ENCODE data around the gene MYO3A. TPM values are rescaled to one million over a fixed set of nuclear protein-coding genes. Genes with fewer than 3 reads are reported as not detected.

MYO3A gene
- not detected for total RNA-seq

DNA sequence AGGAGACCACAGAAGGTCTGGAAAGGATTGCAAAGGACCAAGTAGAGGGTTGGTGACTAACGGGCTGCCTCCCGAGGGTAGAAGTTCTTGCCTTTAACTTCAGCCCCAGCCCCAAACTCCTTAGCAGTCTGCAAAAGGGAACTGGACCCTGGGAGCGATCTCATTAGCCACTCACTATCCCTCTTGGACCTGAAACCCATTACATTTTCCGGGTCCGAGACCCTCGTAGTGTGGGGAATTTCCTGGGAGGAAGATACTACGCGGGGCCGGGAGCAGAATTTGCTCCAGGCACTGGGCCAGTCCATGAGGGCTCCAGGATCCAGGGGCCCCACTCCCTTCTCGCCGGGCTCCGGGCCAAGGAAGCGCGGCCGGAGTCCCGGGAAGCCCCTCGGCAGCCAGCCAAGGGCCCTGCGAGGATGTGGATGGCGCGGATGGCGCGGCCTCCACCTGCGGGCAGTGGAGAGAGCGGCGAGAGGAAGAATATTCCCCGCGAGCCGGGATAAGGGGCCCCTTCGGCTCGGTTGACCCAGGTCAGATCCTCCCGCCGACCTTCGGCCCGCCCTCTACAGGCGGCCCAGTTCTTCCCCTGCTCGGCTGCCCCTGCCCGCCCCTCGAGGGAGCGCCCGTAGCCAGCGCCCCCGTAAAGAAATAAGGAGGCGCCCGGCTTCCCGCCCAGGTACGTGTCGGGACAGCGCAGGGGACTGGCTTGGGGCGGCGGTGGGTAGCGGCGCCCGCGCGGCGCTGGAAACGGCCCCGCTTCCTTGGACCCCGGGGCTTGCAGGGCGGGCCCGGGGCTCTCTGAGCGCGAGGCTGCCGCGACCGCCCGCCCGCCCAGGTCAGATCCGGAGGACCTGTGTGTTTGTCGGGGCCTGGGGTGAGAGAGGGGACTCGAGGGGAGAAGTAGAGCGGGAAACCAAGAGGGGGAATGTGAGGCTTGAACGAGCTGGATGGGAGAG is at the start of gene MYO3A:
Gene MYO3A (plus strand): TSS at position 577 of the 956 bp plus-strand sequence. CDS start 17,882 bp downstream, outside the sequence.
- no peak for DNase-seq

- no peak for DNase-seq
Observed at GRCh38 chr10:25888627-25889026, 45.4 kb upstream of the MYO3A start.

GRCh38 chr10:25890995-25891394 is 43.0 kb upstream of the MYO3A start:
- DNase-seq: no peak

GRCh38 chr10:25895856-25896255 is 38.2 kb upstream of the MYO3A start:
- no peak for DNase-seq

DNA sequence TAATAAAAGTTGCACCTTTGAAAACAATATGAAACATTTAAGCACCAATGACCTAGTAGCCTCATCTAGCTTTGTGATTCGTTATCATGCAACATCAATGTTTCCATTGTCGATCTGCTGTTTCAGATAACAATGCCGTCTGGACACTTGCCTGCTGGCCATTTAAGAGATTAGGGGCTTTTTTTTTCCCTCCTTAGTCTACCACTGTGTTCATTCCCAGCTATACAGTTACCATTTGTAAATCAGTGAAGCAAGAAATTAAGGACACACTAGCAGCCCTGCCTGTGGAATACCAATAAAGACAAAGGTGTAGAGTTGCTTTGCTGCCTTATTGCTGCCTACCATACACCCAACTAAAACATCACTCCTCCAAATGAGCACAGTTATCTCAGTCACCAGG is 37.6 kb upstream of the MYO3A start:
- no peak for DNase-seq

DNA sequence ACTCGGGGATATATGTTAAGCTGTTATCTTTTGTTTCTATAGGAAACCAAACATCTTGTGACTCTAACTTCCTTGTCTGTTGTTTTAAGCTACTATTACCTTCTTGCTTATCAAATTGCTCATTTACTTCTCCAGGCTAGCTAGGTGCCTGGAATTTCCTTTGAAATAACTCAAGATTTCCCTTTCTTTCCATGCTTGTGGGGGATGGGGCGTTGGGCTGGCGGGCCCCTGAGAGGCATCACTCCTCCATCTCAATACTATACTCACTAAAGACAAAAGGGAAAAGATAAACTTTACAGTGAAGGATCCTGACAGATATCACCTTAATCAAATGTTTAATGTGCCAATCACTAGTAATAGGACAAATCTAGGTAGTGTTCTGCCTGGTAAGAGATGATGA is 34.7 kb upstream of the MYO3A start:
- no peak for DNase-seq

- DNase-seq: no peak
Observed at GRCh38 chr10:25901199-25901598, 32.8 kb upstream of the MYO3A start.

GRCh38 chr10:25902002-25902401 is 32.0 kb upstream of the MYO3A start:
- no peak for DNase-seq

GRCh38 chr10:25907261-25907660 is 26.8 kb upstream of the MYO3A start:
- DNase-seq: no peak

GRCh38 chr10:25912866-25913265 is 21.2 kb upstream of the MYO3A start:
- DNase-seq: no peak

- DNase-seq: no peak
Observed at GRCh38 chr10:25914776-25915175, 19.3 kb upstream of the MYO3A start.

- no peak for DNase-seq
Observed at GRCh38 chr10:25934621-25935139, 651 bp downstream of the MYO3A start.

DNA sequence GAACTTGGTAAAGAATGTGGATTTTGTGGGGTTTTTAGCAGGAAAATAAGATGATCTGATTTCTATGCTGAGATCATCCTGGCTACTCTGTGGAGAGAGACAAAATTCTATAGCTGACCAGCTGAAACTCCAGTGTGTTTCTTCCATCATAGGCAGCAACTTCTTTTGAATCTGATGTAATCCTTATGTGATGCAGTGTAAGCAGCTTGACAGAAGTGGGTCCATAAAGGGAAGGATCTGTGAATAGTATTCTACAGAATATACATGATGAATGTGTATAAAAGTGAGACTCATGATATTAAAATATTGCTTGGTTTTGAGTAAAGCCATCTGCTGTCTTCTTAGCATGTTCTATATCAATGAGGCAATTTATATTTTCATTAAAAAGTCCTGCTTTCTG is 4.4 kb downstream of the MYO3A start:
- DNase-seq: no peak

DNA sequence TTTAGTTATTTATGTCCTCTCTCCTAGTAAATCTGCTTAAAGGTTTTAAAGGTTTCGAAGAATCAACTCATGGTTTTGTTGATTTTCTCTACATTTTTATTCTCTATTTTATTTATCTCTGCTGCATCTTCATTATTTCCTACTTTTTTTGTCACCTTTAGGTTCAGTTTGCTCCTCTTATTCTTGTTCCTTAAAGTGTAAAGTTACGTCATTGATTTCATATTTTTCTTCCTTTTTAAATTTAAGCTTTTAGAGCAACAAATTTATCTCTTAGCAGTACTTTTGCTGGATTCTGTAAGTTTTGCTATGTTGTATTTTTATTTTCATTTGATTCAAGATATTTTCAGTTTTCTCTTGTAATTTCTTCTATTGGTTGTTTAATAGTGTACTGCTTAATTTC is 10.7 kb downstream of the MYO3A start:
- no peak for DNase-seq

DNA sequence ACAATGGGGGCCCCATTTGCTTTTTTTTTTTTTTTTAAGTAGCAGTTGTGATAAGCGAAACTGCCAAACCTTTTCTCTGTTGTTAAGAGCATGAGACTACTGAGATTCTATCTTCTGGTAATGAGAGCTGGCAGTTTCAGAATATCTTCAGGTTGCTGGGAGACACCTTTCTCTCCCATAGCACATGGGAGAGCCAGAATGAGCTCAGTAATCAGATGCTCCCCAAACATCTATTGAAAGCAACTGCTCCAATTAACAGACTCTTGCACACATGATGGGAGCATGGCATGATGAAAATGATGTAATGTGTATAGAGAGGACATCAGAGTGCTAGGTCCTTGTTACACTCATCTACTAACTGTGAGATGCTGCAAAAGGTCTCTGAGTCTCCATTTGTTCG is 18.8 kb downstream of the MYO3A start:
- DNase-seq: no peak

DNA sequence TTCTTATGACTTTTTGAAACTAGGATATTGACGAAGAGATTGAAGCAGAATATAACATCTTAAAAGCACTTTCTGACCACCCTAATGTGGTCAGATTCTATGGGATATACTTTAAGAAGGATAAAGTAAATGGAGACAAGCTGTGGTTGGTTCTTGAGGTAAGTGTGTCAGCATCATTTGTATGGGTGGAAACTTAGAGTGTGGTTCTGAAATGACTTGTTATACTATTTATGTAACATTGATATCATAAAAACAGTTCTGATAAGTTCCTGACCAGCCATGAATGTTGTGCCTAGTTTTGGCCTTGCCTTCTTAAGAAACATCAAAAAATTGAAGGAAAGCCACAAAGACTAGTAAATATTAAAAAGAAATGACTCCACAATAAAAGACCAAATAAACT is 20.8 kb downstream of the MYO3A start:
- no peak for DNase-seq

DNA sequence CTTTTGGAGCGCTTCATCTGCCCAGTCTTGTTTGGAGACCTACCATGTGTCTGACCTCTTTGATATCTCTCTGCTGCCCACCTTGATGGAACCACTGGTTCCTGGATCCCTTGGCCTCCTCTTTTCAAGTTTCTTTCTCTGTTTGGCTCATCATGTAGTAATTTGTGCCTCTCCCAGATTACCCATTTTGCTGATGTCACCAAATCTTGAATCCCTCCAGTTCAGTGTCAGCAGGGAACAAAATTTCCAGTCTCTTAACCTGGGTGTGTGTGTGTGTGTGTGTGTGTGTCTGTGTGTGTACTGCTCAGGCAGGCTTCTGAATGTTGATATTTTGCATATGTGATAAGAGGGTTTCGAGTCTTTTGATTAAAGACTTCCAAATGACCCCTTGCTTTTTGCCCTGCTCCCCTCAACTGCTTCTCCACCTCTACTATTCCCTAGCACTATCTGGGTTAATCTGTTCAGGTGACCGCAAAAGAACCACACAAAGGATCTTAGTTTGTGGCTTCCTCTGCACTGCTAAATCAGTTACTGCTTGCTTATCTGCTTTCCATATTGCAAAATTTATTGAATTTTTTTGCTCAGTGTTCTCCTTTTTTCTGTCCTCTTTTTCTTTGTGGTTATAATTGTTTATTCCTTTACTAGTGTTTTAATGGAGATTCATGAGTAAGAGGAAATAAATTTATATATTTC is 25.7 kb downstream of the MYO3A start:
- no peak for DNase-seq

GRCh38 chr10:25965584-25965983 is 31.6 kb downstream of the MYO3A start:
- DNase-seq: no peak

- DNase-seq: no peak
Observed at GRCh38 chr10:25966844-25967243, 32.8 kb downstream of the MYO3A start.

- no peak for DNase-seq
Observed at GRCh38 chr10:25972631-25973030, 38.6 kb downstream of the MYO3A start.

GRCh38 chr10:25974897-25975459 is 40.9 kb downstream of the MYO3A start:
- DNase-seq: no peak

GRCh38 chr10:25978771-25979170 is 44.7 kb downstream of the MYO3A start:
- DNase-seq: no peak

GRCh38 chr10:25982107-25982506 is 48.1 kb downstream of the MYO3A start:
- DNase-seq: no peak
